B cell (primary cell): ENCODE measurements around the gene AP1G1. TPM values are rescaled to one million over a fixed set of nuclear protein-coding genes. Genes with fewer than 3 reads are reported as not detected.

Experiments used
- ATAC-seq: fragments of 200-7000 bp; cut with Tn5 transposase; one replicate; pipeline ENCODE4 v1.10.0; 2021; ENCODE audit warnings: low read depth, mild to moderate bottlenecking, moderate number of reproducible peaks, moderate library complexity
- CTCF ChIA-PET: fragments of 350-600 bp; sonication (Branson Sonifier 250); formaldehyde crosslinking; loops from one replicate; lab custom pipeline; 2021; ENCODE audit warnings: antibody characterized with exemption, inconsistent platforms; lab: Charles Lee
- POLR2A ChIA-PET: fragments of 350-600 bp; sonication (Branson Sonifier 250); formaldehyde crosslinking; loops from one replicate; lab custom pipeline; 2021; ENCODE audit warnings: antibody characterized with exemption; lab: Charles Lee
- DNase-seq: peaks from one replicate; pipeline ENCODE4 v3.0.0; 2013
- H2AFZ ChIP-seq: 2 replicates; pipeline ENCODE4 v1.6.1; 2012; ENCODE audit warnings: mild to moderate bottlenecking, low read depth, low read length; ENCODE audit not compliant: insufficient read depth, poor library complexity, severe bottlenecking
- H3K27ac ChIP-seq, 2 donors: 1 replicate in 1 of 2; 2 replicates in 1 of 2; pipeline ENCODE4 v1.5.1; 2012 to 2013; ENCODE audit warnings: low read length in 2 of 2, mild to moderate bottlenecking in 2 of 2, moderate library complexity in 1 of 2
- H3K27me3 ChIP-seq, 4 experiments: fragments of 200-600 bp in 1 of 4; sonication (generic) in 1 of 4; replicated peaks in 1 of 4; 1 replicate in 2 of 4; 2 replicates in 2 of 4; pipeline versions ENCODE4 v1.6.1 to v1.7.0; 2013 to 2016; ENCODE audit warnings: low read length in 3 of 4, mild to moderate bottlenecking in 2 of 4, mixed read lengths in 1 of 4, moderate library complexity in 1 of 4; ENCODE audit not compliant: insufficient read depth in 4 of 4, control insufficient read depth in 3 of 4; ENCODE audit errors: control extremely low read depth in 1 of 4
- H3K36me3 ChIP-seq, 2 experiments: replicated peaks in 1 of 2; 1 replicate in 1 of 2; 2 replicates in 1 of 2; pipeline versions ENCODE4 v1.6.1 to v1.7.1; 2013; ENCODE audit warnings: low read length in 1 of 2; ENCODE audit not compliant: insufficient read depth in 2 of 2, control insufficient read depth in 1 of 2; ENCODE audit errors: control extremely low read depth in 1 of 2, extremely low read depth in 1 of 2
- H3K4me1 ChIP-seq, 2 donors: fragments of 200-600 bp in 1 of 2; sonication (generic) in 1 of 2; 1 replicate in 1 of 2; 2 replicates in 1 of 2; pipeline versions ENCODE4 v1.5.1 to v1.6.1; 2013 to 2017; ENCODE audit warnings: low read length in 2 of 2; ENCODE audit not compliant: control insufficient read depth in 2 of 2, insufficient read depth in 2 of 2
- H3K4me2 ChIP-seq: replicated peaks from 2 replicates; pipeline ENCODE3; 2012; ENCODE audit warnings: mild to moderate bottlenecking, low read depth, low read length; ENCODE audit not compliant: poor library complexity, severe bottlenecking
- H3K4me3 ChIP-seq, 5 experiments: fragments of 200-600 bp in 1 of 5; sonication (generic) in 1 of 5; 1 replicate in 3 of 5; 2 replicates in 2 of 5; pipeline versions ENCODE4 v1.5.1 to v1.7.0; 2011 to 2016; ENCODE audit warnings: low read length in 4 of 5, mild to moderate bottlenecking in 4 of 5, low read depth in 2 of 5, control low read depth in 1 of 5, moderate library complexity in 1 of 5; ENCODE audit not compliant: insufficient read depth in 1 of 5; ENCODE audit errors: control extremely low read depth in 1 of 5, extremely low read depth in 1 of 5
- H3K79me2 ChIP-seq: fragments of 200-600 bp; sonication (generic); one replicate; pipeline ENCODE4 v1.6.0; 2016; ENCODE audit warnings: low read length; ENCODE audit not compliant: control insufficient read depth, insufficient read depth
- H3K9ac ChIP-seq: fragments of 200-600 bp; sonication (generic); 2 replicates; pipeline ENCODE4 v1.6.1; 2017; ENCODE audit warnings: mild to moderate bottlenecking, low read length, moderate library complexity
- H3K9me3 ChIP-seq, 3 donors: one replicate each; pipeline versions ENCODE4 v1.6.1 to v1.7.1; 2013; ENCODE audit warnings: low read length in 2 of 3; ENCODE audit not compliant: control insufficient read depth in 2 of 3, insufficient read depth in 1 of 3; ENCODE audit errors: control extremely low read depth in 1 of 3
- H4K20me1 ChIP-seq: 2 replicates; pipeline ENCODE4 v1.6.0; 2012; ENCODE audit warnings: mild to moderate bottlenecking, low read length; ENCODE audit not compliant: insufficient read depth, control insufficient read depth, poor library complexity, severe bottlenecking
- H3K27ac Mint-ChIP-seq: one replicate; pipeline ENCODE4 v1.8.0; 2021; ENCODE audit warnings: mixed read lengths
- H3K27me3 Mint-ChIP-seq: one replicate; pipeline ENCODE4 v1.8.0; 2021; ENCODE audit warnings: mixed read lengths
- H3K4me1 Mint-ChIP-seq: one replicate; pipeline ENCODE4 v1.8.0; 2021; ENCODE audit warnings: mixed read lengths
- H3K4me3 Mint-ChIP-seq: one replicate; pipeline ENCODE4 v1.8.0; 2021; ENCODE audit warnings: mixed read lengths
- H3K9me3 Mint-ChIP-seq: one replicate; pipeline ENCODE4 v1.8.0; 2022; ENCODE audit warnings: mixed read lengths; ENCODE audit not compliant: insufficient read depth
- CTCF ChIP-seq: fragments of 200-600 bp; IDR thresholded peaks from one replicate; pipeline ENCODE4 v1.8.0; 2022; ENCODE audit warnings: antibody characterized with exemption, mild to moderate bottlenecking
- EZH2 ChIP-seq: IDR thresholded peaks from 2 replicates; pipeline ENCODE4 v1.6.1; 2012; ENCODE audit warnings: borderline replicate concordance, low read depth, mild to moderate bottlenecking, moderate library complexity, low read length; ENCODE audit not compliant: insufficient read depth, poor library complexity, severe bottlenecking
- WGBS: methylation state at CpG from one replicate; pipeline ENCODE4 v1.1.5; 2013; ENCODE audit warnings: missing lambda C conversion rate; ENCODE audit not compliant: insufficient coverage; 5-methylcytosine and 5-hydroxymethylcytosine counted together
- intact Hi-C: fragments of 100-400 bp; cut with micrococcal nuclease; formaldehyde crosslinking; loops from one replicate; pipeline ENCODE4 v1.10.0; 2022
- polyA plus RNA-seq: library from polyadenylated mRNA; depleted of rRNA; stranded (reverse); fragments of >200 nt; gene quantifications from 2 replicates; pipeline ENCODE4 v1.2.3, GENCODE V29; 2012
- total RNA-seq, 2 donors: library from RNA; stranded (reverse); fragments of 120-200 nt in 1 of 2; gene quantifications; 1 replicate in 1 of 2; 2 replicates in 1 of 2; pipeline versions ENCODE4 v1.2.3 to v1.2.4, GENCODE V29; 2013 to 2022

Gene AP1G1
- total and polyA plus RNA-seq, 2 donors (not counting 1 experiment from before 2014, with no cell fraction given) = 43.8 to 142 TPM

GRCh38 chr16:71734511-71734910, 74.1 kb downstream of the AP1G1 start:
- Mint-ChIP-seq H3K27me3 (no peaks in the 10 kb centered on the region), H3K4me1 (peaks cover 2% of the 10 kb centered on the region), H3K4me3 (no peak overlapping the region), H3K27ac (peak overlapping the region; percentile 7), H3K9me3 (no peaks in the 10 kb centered on the region)
- ATAC-seq = no peak
- no peaks in the 10 kb centered on the region for H3K9me3 ChIP-seq
- peaks cover 34 to 78% of the 10 kb centered on the region in 2 experiments for H3K36me3 ChIP-seq
- no peaks in the 10 kb centered on the region for H3K27me3 ChIP-seq
- no peaks in the 10 kb centered on the region for H4K20me1 ChIP-seq
- TF ChIP-seq CTCF (no peak), EZH2 (no peak)
- H3K27ac ChIP-seq = no peak overlapping the region
- 100% methylated on average over 1 of the region's 5 CpGs for WGBS
- ChIA-PET CTCF (no interaction called here), POLR2A (no interaction called here)
- no peak overlapping the region for H3K4me2 ChIP-seq
- no peaks in the 10 kb centered on the region for H3K4me1 ChIP-seq
- no peak overlapping the region for H3K9ac ChIP-seq
- H3K4me3 ChIP-seq = no peak overlapping the region
- intact Hi-C loops = no loop called here
- peaks cover under 1% of the 10 kb centered on the region for H3K79me2 ChIP-seq
- DNase-seq = no peak
- H2AFZ ChIP-seq = no peak overlapping the region

GRCh38 chr16:71732587-71732986, 76.0 kb downstream of the AP1G1 start:
- 100% methylated on average over 1 of the region's 3 CpGs for WGBS
- Histone ChIP-seq H3K4me1 (peaks cover 12% of the 10 kb centered on the region in 2 donors), H3K4me2 (no peak overlapping the region), H3K27ac (no peak overlapping the region), H3K36me3 (peaks cover 26 to 59% of the 10 kb centered on the region in 2 experiments), H2AFZ (no peak overlapping the region), H3K9ac (no peak overlapping the region), H3K27me3 (no peaks in the 10 kb centered on the region), H3K79me2 (no peaks in the 10 kb centered on the region), H4K20me1 (no peaks in the 10 kb centered on the region), H3K9me3 (no peaks in the 10 kb centered on the region), H3K4me3 (no peak overlapping the region)
- CTCF ChIA-PET = no interaction called here
- POLR2A ChIA-PET = no interaction called here
- H3K4me3 Mint-ChIP-seq = no peak overlapping the region
- H3K27ac Mint-ChIP-seq = peak overlapping the region; percentile 28
- H3K27me3 Mint-ChIP-seq = no peaks in the 10 kb centered on the region
- no peak for ATAC-seq
- intact Hi-C loops = no loop called here
- no peak for TF ChIP-seq CTCF
- no peak for TF ChIP-seq EZH2
- H3K4me1 Mint-ChIP-seq = peaks cover 16% of the 10 kb centered on the region
- no peaks in the 10 kb centered on the region for H3K9me3 Mint-ChIP-seq
- DNase-seq = no peak
